ENCODE data around the gene LRRC14B. TPM values are rescaled to one million over a fixed set of nuclear protein-coding genes. Genes with fewer than 3 reads are reported as not detected.

LRRC14B gene
- total RNA-seq, 2 donors from 2014 or later = not detected

GRCh38 chr5:159448-160172, 31.7 kb upstream of the LRRC14B start:
- no peaks in the 10 kb centered on the region for H3K9me3 ChIP-seq (ENCODE audit: control insufficient read depth, low read length)
- peak; percentile 42 for DNase-seq
- peak overlapping the region; percentile 45 for H3K27ac Mint-ChIP-seq

GRCh38 chr5:160173-160510, 31.2 kb upstream of the LRRC14B start:
- no peaks in the 10 kb centered on the region for H3K36me3 ChIP-seq (ENCODE audit: control insufficient read depth, insufficient read depth, low read length)
- H3K4me1 Mint-ChIP-seq = no peaks in the 10 kb centered on the region
- no peak overlapping the region for H3K27ac ChIP-seq (ENCODE audit: low read depth, low read length)
- H3K36me3 Mint-ChIP-seq (ENCODE audit: low read depth) = peaks cover 37% of the 10 kb centered on the region
- H3K9me3 ChIP-seq (ENCODE audit: control insufficient read depth, low read length) = no peaks in the 10 kb centered on the region
- no peaks in the 10 kb centered on the region for H3K27me3 Mint-ChIP-seq (ENCODE audit: insufficient read depth)
- H3K27ac Mint-ChIP-seq = no peak overlapping the region
- 90 to 93% methylated on average over 13 to 14 of the region's 14 CpGs for WGBS, 2 experiments (ENCODE audit: insufficient coverage in 1 of 2, insufficient read length in 1 of 2)
- peak; percentile 28 for DNase-seq
- no peak overlapping the region for H3K4me3 Mint-ChIP-seq
- H3K9me3 Mint-ChIP-seq = peaks cover 12% of the 10 kb centered on the region
- no peaks in the 10 kb centered on the region for H3K27me3 ChIP-seq (ENCODE audit: control insufficient read depth, insufficient read depth, low read length, poor library complexity, severe bottlenecking)
- H3K9ac ChIP-seq (ENCODE audit: extremely low read depth, low read length, poor library complexity, severe bottlenecking) = no peak overlapping the region
- no peak for TF ChIP-seq CTCF (conservative IDR thresholded peaks at IDR 0.05)
- H3K4me1 ChIP-seq (ENCODE audit: control insufficient read depth, insufficient read depth, low read length) = no peaks in the 10 kb centered on the region
- no peak overlapping the region for H3K4me3 ChIP-seq (ENCODE audit: low read length)

More at GRCh38 chr5:159448-160172, 31.7 kb upstream of the LRRC14B start:
- no peak overlapping the region for H3K4me3 Mint-ChIP-seq
- no peaks in the 10 kb centered on the region for H3K4me1 ChIP-seq (ENCODE audit: control insufficient read depth, insufficient read depth, low read length)
- no peak overlapping the region for H3K9ac ChIP-seq (ENCODE audit: extremely low read depth, low read length, poor library complexity, severe bottlenecking)
- peaks cover 35% of the 10 kb centered on the region for H3K36me3 Mint-ChIP-seq (ENCODE audit: low read depth)
- peaks cover 9% of the 10 kb centered on the region for H3K9me3 Mint-ChIP-seq
- no peak for TF ChIP-seq CTCF (conservative IDR thresholded peaks at IDR 0.05)
- no peaks in the 10 kb centered on the region for H3K4me1 Mint-ChIP-seq
- no peak overlapping the region for H3K27ac ChIP-seq (ENCODE audit: low read depth, low read length)
- no peaks in the 10 kb centered on the region for H3K27me3 Mint-ChIP-seq (ENCODE audit: insufficient read depth)
- H3K4me3 ChIP-seq (ENCODE audit: low read length) = no peak overlapping the region
- H3K36me3 ChIP-seq (ENCODE audit: control insufficient read depth, insufficient read depth, low read length) = no peaks in the 10 kb centered on the region
- WGBS, 2 experiments (ENCODE audit: insufficient coverage in 1 of 2, insufficient read length in 1 of 2) = 91 to 98% methylated on average over 16 to 19 of the region's 19 CpGs
- H3K27me3 ChIP-seq (ENCODE audit: control insufficient read depth, insufficient read depth, low read length, poor library complexity, severe bottlenecking) = no peaks in the 10 kb centered on the region

- H3K27me3 Mint-ChIP-seq (ENCODE audit: insufficient read depth) = no peaks in the 10 kb centered on the region
- no peak overlapping the region for H3K9ac ChIP-seq (ENCODE audit: extremely low read depth, low read length, poor library complexity, severe bottlenecking)
- H3K4me3 Mint-ChIP-seq = no peak overlapping the region
- peak overlapping the region; percentile 7 for H3K27ac Mint-ChIP-seq
- no peak for TF ChIP-seq CTCF (conservative IDR thresholded peaks at IDR 0.05)
- no peaks in the 10 kb centered on the region for H3K36me3 ChIP-seq (ENCODE audit: control insufficient read depth, insufficient read depth, low read length)
- no peak overlapping the region for H3K4me3 ChIP-seq (ENCODE audit: low read length)
- H3K27me3 ChIP-seq (ENCODE audit: control insufficient read depth, insufficient read depth, low read length, poor library complexity, severe bottlenecking) = no peaks in the 10 kb centered on the region
- H3K9me3 Mint-ChIP-seq = peaks cover 12% of the 10 kb centered on the region
- 93 to 94% methylated on average over 23 of the region's 23 CpGs for WGBS, 2 experiments (ENCODE audit: insufficient coverage in 1 of 2, insufficient read length in 1 of 2)
- H3K9me3 ChIP-seq (ENCODE audit: control insufficient read depth, low read length) = no peaks in the 10 kb centered on the region
- no peak for DNase-seq
- peaks cover 28% of the 10 kb centered on the region for H3K36me3 Mint-ChIP-seq (ENCODE audit: low read depth)
- H3K27ac ChIP-seq (ENCODE audit: low read depth, low read length) = no peak overlapping the region
- no peaks in the 10 kb centered on the region for H3K4me1 ChIP-seq (ENCODE audit: control insufficient read depth, insufficient read depth, low read length)
- H3K4me1 Mint-ChIP-seq = no peaks in the 10 kb centered on the region
Measured at GRCh38 chr5:160921-161802, 30.1 kb upstream of the LRRC14B start.
